ENCODE results near the gene STK10.

Gene STK10

DNA sequence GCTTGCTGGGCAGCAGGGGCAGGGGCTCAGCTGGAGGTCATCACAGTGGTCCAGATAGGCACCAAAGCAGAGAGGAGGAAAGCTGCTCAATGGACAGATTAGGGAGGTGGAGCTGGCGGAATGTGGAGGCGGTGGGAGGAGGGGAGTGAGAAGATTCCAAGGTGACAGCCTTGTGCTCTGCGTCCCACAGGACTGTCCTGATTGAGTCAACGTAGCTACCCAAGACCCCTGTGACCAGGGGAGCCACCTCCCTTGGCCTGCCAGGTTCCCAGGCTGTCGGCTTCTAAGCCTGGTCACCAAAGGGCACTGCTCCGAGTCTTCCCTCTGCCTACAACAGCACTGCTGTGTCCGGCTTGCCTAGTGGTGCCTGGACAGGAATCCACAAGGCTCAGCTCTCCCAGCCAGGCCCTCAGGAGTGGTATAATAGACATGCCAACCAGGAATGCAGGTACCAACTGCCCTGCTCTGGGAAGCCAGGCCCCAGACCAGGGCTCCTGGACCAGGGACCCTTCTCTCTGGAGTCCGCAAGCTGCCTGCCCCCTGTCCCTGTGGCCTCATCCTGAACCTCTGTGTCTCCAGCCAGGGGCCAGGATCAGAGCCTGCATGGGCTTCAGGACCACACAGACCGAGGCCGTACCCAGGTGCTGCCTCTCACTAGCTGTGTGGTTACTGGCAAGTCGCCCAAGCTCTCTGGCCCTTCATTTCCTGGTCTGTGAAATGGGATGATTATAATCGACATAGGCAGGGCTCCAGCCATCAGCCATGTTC, 67.9 kb downstream of the STK10 start:
- in situ Hi-C loops (cut with HindIII; ENCODE audit: low pct_ligation_motif_present, low pct_unique_long_range_greater_than_20kb, low sequenced_read_pairs), result no loop called here

DNA sequence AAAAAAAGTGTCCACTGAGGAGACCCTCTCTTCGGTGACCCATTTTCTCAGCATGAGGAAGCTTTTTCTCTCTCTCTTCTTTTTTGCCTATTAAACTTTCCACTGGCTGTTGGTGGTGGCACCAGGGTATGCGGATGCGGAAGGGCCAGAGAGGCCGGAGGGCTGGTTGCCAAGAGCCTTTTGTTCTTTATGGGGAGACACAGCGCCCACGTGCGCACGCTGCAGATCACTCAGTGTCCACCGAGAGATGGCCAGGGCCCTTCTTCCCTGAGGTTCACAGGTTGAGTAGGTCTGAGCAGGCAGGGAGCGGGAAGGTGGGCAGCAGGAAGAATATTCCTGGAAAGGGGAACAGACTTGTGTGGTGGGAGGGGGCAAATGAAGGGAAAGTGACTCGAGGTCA, 69.1 kb downstream of the STK10 start:
- DNase-seq, result no peak
- in situ Hi-C loops (cut with HindIII; ENCODE audit: low pct_ligation_motif_present, low pct_unique_long_range_greater_than_20kb, low sequenced_read_pairs), result no loop called here

More for the DNA sequence above, 67.9 kb downstream of the STK10 start:
- DNase-seq, result no peak

DNA sequence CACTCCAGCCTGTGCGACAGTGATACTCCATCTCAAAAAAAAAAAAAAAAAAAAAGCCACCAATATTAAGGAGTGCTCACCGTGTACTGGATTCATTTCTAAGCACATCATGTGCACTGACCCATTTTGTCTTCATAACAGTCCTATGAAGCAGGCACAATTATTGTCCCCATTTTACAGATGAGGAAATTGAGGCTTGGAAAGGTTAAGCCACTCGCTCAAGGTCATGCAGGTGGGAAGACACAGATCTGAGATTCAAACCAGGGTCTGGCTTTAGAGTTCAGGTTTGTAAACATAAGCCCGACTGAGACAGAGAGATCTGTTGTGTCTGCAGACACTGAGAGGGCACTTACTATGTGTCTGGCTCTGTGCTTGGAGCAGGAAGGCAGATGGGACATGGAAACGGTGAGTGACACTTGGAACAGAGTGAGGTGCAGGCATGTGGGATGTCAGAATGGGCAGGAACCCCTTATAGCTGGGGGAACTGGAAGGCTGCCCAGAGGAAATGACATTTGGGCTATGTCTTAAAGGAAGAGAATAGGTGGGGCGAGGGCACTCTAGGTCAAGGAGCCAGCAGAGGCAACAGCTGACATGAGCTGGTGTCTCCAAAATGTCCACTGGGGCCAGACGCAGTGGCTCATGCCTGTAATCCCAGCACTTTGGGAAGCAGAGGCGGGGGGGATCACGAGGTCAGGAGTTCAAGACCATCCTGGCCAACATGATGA, 69.9 kb downstream of the STK10 start:
- in situ Hi-C loops (cut with HindIII; ENCODE audit: low pct_ligation_motif_present, low pct_unique_long_range_greater_than_20kb, low sequenced_read_pairs), result no loop called here
- no peak for DNase-seq

DNA sequence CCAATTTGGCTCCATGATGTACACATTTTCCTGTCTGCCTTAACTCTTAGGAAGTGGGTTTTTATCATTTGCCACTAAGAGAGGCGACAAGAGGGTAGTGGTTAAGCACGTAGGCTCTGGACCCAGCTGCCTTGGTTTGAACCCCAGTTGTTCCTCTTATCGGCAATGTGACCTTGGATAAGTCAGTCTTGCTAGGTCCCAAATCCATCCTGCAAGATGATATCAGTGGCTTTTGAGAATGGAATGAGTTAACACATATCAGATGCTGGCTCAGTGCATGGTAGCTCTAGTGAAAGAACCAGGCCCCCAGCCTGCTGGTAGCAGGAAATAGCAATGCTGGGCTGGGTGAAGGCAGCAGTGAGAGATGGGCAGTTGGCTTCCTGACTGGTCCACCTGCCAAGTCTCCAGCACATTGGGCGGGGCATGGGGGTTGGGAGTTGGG, 72.5 kb downstream of the STK10 start:
- in situ Hi-C loops (cut with HindIII; ENCODE audit: low pct_ligation_motif_present, low pct_unique_long_range_greater_than_20kb, low sequenced_read_pairs), result no loop called here
- DNase-seq, result no peak

DNA sequence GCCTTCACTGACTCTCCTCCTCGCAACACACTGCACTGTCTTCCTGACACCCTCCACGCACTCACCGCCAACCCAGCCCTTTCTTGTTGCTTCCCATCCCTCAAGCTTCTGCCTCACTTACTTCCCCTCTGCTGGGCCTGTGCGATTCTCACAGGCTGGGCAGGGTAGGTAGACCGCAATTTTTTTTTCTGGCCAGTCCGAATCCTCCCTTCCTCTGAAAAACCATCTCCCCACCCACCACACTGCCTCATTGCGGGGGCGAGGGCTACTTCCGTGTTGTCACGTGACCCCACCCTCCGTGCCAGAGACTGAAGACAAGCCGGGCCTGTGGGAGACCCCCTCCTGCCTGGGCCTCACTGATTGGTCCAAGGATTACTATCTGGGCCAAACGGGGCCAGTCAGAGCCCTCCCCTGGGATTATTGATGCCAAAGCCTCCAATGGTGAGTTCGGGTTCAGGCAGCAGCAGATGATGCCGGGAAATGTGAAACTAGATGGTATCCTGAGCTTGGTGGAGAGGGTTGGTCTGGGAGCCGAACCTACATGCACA, 73.1 kb downstream of the STK10 start:
- DNase-seq, result no peak

DNA sequence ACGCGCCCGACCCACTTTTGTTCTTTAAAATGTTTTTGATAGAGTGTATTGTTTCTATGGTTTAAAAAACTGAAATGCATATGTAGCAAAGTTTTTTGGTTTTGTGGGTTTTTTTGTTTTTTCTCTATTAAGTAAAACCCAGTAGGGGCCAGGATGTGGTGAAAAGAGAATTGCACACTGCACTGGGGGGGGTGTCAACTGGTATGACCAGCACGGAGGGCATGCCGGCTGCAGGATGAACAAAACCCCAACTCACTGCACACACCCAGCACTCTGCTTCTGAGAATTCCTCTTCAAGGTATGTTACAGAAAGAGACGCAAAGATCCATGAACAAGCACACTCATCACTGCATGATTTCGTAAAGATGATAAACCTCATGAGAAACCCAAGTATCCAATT, 75.0 kb downstream of the STK10 start:
- in situ Hi-C loops (cut with HindIII; ENCODE audit: low pct_ligation_motif_present, low pct_unique_long_range_greater_than_20kb, low sequenced_read_pairs), result no loop called here
- DNase-seq, result no peak

More for the DNA sequence above, 73.1 kb downstream of the STK10 start:
- in situ Hi-C loops (cut with HindIII; ENCODE audit: low pct_ligation_motif_present, low pct_unique_long_range_greater_than_20kb, low sequenced_read_pairs), result no loop called here

DNA sequence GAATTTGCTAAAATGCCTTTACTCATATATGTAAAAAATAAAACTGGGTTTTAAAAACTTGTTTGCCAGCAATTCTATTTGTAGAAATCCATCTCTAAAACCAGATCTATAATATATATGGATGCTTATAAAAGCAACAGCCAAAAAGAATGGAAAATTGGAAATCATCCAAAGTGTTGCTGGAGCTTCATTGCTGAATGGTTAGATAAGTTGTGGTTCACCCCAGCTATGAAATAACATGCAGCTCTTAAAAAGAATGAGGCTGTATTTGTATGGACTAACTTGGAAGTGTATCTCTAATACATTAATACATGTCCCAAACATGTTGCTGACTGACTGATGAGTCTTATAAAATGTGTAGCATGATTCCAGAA, 76.2 kb downstream of the STK10 start:
- in situ Hi-C loops (cut with HindIII; ENCODE audit: low pct_ligation_motif_present, low pct_unique_long_range_greater_than_20kb, low sequenced_read_pairs), result no loop called here
- no peak for DNase-seq

DNA sequence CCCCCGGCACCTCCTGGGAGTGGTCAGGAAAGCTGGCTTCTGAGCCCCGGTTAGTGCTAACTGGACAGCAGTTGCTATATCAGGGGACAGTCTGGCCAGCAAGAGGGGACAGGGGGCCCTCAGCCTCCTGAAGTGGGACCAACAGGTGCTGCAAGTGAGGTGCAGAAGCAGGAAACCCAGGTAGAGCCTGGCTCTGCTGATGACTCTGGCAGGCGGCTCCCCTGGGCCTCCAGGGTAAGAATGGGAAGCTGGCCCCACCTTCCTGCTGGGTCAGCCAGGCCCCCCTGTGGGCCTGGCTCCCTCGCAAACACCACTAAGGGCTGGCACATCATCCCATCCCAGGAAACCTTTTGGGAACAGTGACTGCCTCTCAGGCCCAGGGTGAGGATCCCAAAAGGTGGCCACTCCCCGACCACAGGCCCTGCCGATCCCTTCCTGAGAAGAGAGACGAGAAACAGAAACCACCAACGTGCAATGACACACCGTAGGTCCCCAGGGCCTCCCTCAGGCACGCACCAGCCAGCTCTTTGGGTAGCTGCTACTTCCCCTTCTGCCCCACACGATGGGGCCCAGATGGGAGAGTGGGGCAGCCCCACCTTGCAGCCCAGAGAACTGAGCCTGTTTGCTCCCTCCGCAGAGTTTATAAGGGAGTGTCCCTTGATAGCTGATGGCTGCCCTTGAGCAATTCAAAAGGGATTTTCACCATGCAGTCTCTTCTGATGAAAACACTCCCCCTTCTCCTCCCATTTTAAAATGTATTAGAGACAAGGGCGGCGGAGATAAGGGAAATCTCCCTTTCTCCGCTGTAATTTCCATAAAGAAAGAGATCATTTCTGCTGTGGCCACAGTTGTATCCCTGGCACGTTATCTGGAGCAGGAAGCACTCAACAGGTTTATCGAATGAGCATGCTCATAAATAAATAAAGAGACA, 76.8 kb downstream of the STK10 start:
- in situ Hi-C loops (cut with HindIII; ENCODE audit: low pct_ligation_motif_present, low pct_unique_long_range_greater_than_20kb, low sequenced_read_pairs), result no loop called here
- no peak for DNase-seq

DNA sequence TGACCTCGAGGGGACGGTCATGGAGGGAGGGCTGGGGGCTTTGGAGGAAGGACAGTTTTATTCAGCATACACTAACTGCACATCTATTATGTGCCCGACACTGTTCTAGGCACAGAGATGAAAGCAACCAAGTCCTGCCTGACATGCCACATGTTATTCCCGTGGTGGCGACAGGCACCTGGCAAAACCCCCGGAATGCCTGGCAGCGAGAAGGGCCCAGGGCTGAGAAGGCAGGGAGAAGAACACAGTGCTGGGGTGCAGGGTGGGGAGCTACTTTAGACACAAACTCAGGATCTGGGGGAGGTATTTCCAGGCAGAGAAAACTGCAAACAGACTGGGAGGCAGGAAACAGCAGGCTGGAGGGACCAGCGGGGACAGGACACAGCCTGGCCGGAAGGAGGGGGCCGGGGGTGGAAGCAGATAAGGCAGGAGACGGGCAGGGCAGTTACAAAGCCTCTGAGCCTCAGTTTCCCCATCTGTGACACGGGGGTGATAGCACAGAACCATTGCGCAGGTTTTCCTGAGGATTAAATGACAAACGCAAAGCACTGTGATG, 77.7 kb downstream of the STK10 start:
- DNase-seq, result no peak
- in situ Hi-C loops (cut with HindIII; ENCODE audit: low pct_ligation_motif_present, low pct_unique_long_range_greater_than_20kb, low sequenced_read_pairs), result no loop called here

DNA sequence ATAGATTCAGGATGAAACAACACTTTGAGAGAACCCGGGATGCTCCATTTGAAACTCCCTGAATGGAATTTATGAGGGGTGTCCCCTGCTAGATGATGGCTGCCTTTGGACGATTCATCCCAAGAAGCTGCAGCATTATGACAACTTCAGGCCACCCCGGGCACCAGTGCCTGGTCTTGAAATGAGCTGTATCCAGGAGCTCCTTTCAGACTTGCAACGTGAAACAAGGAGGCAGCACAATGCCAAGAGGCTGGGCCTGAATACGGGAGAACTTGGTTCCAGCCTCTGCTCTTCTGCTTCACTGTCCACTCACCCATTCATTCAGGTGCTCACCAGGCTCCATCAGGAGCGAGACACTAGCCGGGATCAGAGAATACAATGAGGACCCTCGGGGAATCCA, 78.3 kb downstream of the STK10 start:
- DNase-seq, result no peak
- in situ Hi-C loops (cut with HindIII; ENCODE audit: low pct_ligation_motif_present, low pct_unique_long_range_greater_than_20kb, low sequenced_read_pairs), result no loop called here

DNA sequence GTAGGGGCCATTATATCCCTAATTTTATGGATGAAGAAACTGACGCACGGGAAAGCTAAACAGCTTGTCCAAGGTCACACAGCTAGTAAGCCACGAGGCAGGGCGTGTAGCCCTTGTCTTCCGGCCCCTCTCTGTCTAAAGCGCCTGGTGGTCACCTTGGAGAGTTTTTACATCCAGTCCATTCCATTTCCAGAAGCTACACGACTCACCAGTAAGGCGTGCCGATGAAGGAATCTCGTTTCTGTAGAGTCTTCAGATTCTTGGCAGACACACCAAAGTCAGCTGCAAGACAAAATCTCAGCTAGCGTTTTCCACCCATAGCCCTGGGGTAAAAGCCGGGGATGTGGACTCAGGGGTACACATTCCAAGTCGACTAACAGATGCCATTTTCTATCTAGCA, 80.5 kb downstream of the STK10 start:
- DNase-seq, result peak; percentile 66
- in situ Hi-C loops (cut with HindIII; ENCODE audit: low pct_ligation_motif_present, low pct_unique_long_range_greater_than_20kb, low sequenced_read_pairs), result no loop called here

DNA sequence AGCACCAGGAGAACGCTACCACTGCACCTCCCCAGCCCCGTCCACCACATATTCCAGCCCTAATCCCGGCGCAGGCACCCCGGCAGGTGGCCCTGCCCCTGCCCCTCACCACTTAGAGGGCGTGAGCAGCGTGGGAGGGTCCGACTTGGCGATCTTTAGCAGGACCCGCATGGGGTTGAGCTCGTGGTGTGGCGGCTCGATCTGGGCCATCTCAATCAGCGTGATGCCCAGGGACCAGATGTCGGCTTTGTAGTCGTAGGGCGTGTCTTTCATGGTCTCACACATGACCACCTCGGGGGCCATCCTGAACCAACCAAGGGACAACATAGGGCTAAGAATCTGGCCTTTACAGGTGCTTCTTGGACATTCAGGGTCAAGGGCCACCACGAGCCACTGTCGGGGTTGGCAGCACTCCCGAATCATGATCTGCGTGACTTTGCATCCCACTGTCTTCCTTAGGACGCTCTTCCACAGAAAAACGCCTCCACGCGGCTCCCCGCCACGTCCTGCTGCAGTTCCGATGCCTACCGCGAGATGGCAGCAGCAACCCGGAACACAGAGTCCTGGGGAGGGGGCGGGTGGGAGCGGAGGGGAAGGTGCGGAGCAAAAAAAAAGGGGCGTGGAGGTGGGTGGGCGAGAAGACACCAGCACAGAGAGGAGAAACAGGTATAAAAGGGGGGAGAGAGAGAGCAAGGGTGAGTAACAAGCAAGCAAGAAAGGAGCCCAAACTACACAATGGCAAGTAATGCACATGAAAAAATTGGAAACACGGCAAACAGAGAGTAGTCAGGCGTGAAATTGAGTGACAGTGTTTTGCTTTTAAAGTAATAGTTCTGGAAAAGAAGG, 81.3 kb downstream of the STK10 start:
- in situ Hi-C loops (cut with HindIII; ENCODE audit: low pct_ligation_motif_present, low pct_unique_long_range_greater_than_20kb, low sequenced_read_pairs), result no loop called here
- DNase-seq, result peak; percentile 40

DNA sequence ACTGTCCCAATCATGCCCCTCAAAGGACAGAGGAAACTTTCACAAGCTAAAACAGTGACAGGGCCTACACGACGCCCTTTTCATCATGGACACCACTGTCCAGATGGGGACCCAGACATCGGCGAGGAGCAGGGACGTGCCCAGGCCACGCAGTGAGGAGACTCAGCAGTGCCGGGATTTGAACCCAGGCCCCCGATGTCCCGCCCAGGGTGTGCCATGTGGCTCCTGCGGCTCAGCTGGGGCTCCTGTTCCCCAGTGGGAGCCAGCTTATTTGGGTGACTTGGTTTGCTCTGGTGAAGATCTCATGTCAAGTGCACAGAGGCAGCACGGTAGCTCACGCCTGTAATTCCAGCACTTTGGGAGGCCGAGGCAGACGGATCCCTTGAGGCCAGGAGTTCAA, 82.2 kb downstream of the STK10 start:
- in situ Hi-C loops (cut with HindIII; ENCODE audit: low pct_ligation_motif_present, low pct_unique_long_range_greater_than_20kb, low sequenced_read_pairs), result no loop called here

DNA sequence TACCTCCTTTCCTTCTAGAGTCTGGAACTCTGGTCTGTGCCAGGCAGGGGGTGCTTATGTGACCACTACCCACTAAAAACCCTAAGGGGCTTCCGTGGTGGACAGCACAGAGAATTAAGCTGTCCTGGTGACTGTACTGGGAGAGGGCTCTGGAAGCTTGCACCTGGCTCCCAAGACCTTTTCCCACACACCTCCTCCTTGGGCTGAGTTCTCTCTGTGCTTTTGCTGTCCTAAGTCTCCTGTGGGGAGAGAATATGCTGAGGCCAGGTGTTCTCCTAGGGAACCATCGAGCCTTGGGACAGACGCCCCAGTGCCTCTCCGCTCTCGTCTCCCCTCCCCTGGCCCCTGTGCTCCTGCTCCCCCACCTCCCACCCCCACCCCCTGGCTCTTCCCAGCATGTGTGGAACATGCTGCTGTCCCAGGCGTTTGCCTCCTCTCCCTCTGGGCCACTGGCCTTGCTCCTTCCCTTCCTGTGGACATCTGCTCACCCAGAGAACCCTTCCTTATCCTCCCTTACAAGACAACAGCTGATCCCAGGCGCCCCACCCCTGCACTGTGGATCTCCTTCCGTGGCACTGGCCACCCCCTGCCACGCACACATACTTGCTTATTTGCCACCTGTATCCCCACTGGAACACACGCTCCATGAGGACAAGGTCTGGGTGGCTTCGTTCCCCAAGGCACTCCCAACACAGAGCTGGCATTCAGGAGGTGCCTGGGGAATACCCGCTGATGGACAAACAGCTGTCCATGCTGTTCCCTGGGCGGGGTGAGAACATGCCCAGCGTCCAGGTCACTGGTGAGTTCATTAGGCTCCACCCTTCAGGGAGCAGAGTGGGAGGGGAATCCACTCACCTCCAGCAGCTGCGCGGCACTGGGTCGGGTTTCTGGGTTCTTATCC, 83.0 kb downstream of the STK10 start:
- in situ Hi-C loops (cut with HindIII; ENCODE audit: low pct_ligation_motif_present, low pct_unique_long_range_greater_than_20kb, low sequenced_read_pairs), result no loop called here
- DNase-seq, result no peak

More for the DNA sequence above, 82.2 kb downstream of the STK10 start:
- DNase-seq, result no peak

DNA sequence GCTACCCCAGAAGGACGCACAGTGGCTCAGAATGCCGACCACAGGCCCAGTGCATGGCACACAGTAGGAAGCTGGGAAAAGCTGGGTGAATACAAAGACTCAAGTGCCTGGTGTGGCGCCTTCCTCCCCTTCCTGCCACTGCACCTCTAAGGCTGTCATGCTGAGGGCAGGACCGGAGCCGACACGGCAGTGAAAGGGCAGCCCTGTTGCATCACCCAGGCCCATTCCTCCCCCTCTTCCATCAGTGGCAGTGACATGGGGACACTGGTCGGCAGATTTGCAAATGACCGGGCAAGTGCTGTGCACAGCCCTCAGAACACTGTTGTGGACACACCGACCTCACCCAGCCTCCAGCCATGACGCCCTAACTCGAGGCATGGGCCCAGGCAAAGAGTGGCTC, 84.0 kb downstream of the STK10 start:
- in situ Hi-C loops (cut with HindIII; ENCODE audit: low pct_ligation_motif_present, low pct_unique_long_range_greater_than_20kb, low sequenced_read_pairs), result no loop called here
- no peak for DNase-seq

DNA sequence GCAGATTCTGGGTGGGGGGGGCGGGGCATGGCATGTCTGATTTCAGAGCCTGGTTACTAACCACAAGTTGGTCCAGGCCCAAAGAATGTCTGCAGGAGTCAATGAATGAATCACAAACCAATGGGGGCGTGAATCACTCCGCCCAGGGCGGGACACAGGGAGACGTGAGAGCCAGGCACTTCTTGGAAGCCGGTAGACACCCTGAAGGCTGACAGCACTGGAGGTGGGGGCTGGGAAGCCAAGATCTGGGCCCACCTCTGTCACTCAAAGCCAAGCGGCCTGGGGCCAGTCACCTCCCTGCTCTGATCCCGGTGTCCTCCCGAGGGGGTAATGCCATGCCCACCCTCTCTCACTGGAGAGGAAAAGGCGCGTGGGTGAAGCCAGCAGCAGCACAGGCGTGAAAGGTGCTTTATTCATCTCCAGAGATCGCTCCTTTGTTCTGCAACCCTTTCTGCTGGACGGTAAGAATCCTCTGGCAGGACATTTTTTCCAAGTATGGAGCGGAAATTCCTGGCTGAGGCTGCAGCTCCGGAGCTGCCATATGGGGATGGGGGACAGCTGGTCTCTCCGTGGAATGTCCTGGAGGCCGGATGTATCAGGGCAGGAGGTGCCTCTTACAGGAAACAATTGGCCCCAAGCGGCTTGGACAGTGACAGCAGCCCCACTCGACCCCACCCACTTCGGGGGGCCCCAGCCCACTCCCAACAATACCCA, 85.0 kb downstream of the STK10 start:
- in situ Hi-C loops (cut with HindIII; ENCODE audit: low pct_ligation_motif_present, low pct_unique_long_range_greater_than_20kb, low sequenced_read_pairs), result no loop called here
- peak; percentile 89 for DNase-seq
